HCT116 (cell line): ENCODE results near the gene KIF14.

ENCODE experiments used
- CEBPB ChIP-seq: IDR thresholded peaks from 2 replicates; pipeline ENCODE4 v1.6.1; 2012; ENCODE audit warnings: low read depth
- POLR2A ChIP-seq: IDR thresholded peaks from 2 replicates; pipeline ENCODE4 v1.7.0; 2011; ENCODE audit warnings: borderline replicate concordance; ENCODE audit not compliant: insufficient read depth, insufficient read length; ENCODE audit errors: extremely low read depth
- POLR2AphosphoS5 ChIP-seq: IDR thresholded peaks from 2 replicates; pipeline ENCODE4 v1.6.1; 2011; ENCODE audit warnings: mild to moderate bottlenecking, low read depth, low read length, moderate library complexity
- SRF ChIP-seq: IDR thresholded peaks from 2 replicates; pipeline ENCODE4 v1.6.1; 2012; ENCODE audit warnings: low read depth
- TCF7L2 ChIP-seq: IDR thresholded peaks from 2 replicates; pipeline ENCODE4 v1.7.0; 2011; ENCODE audit warnings: borderline replicate concordance, inconsistent platforms; ENCODE audit not compliant: insufficient read depth, insufficient read length; ENCODE audit errors: extremely low read depth
- YY1 ChIP-seq: IDR thresholded peaks from 2 replicates; pipeline ENCODE4 v1.6.1; 2011; ENCODE audit warnings: low read length, low read depth, moderate library complexity, mild to moderate bottlenecking; ENCODE audit not compliant: insufficient replicate concordance; ENCODE audit errors: extremely low read depth
- ZFX ChIP-seq: fragments of 450-650 bp; IDR thresholded peaks from 2 replicates; pipeline ENCODE4 v1.6.1; 2017
- ZNF274 ChIP-seq: fragments of 200-500 bp; sonication (Bioruptor generic); IDR thresholded peaks from 2 replicates; pipeline ENCODE4 v1.6.1; 2014; ENCODE audit warnings: mild to moderate bottlenecking, low read depth, low read length, inconsistent platforms
- TF ChIP-seq, protein P1 (sequence below), 3 experiments: fragments of 200-600 bp in 1 of 3; sonication (generic) in 1 of 3; IDR thresholded peaks in 2 of 3; conservative IDR thresholded peaks in 1 of 3; 2 replicates each; pipeline ENCODE4 v1.5.1; 2012 to 2017; ENCODE audit warnings: low read depth in 2 of 3, low read length in 2 of 3, antibody characterized with exemption in 1 of 3, borderline replicate concordance in 1 of 3, control low read depth in 1 of 3, mild to moderate bottlenecking in 1 of 3, mixed read lengths in 1 of 3, mixed run types in 1 of 3, moderate library complexity in 1 of 3; ENCODE audit not compliant: insufficient read depth in 1 of 3

- TF ChIP-seq YY1 (no peak), TCF7L2 (no peak), POLR2AphosphoS5 (no peak), ZNF274 (no peak), ZFX (no peak), CEBPB (no peak), SRF (no peak), POLR2A (no peak)
- TF ChIP-seq, protein P1, sequence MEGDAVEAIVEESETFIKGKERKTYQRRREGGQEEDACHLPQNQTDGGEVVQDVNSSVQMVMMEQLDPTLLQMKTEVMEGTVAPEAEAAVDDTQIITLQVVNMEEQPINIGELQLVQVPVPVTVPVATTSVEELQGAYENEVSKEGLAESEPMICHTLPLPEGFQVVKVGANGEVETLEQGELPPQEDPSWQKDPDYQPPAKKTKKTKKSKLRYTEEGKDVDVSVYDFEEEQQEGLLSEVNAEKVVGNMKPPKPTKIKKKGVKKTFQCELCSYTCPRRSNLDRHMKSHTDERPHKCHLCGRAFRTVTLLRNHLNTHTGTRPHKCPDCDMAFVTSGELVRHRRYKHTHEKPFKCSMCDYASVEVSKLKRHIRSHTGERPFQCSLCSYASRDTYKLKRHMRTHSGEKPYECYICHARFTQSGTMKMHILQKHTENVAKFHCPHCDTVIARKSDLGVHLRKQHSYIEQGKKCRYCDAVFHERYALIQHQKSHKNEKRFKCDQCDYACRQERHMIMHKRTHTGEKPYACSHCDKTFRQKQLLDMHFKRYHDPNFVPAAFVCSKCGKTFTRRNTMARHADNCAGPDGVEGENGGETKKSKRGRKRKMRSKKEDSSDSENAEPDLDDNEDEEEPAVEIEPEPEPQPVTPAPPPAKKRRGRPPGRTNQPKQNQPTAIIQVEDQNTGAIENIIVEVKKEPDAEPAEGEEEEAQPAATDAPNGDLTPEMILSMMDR (IDR thresholded peaks at IDR 0.05 in 2 of 3, conservative IDR thresholded peaks at IDR 0.05 in 1 of 3; ENCODE audit: borderline replicate concordance in 1 of 3, insufficient read depth in 1 of 3, low read depth in 2 of 3, low read length in 2 of 3), result no peak
Observed at GRCh38 chr1:200636681-200637080, 16.1 kb upstream of the KIF14 start.
